Muscle layer of duodenum (tissue), 2 donors: ENCODE measurements around the gene SYNPR.

ENCODE experiments used
- H3K27ac ChIP-seq: one replicate; pipeline ENCODE4 v1.7.0; 2013; ENCODE audit warnings: mild to moderate bottlenecking, low read length
- H3K27me3 ChIP-seq: one replicate; pipeline ENCODE4 v1.7.0; 2013; ENCODE audit warnings: low read depth, mild to moderate bottlenecking, control low read depth, low read length
- H3K36me3 ChIP-seq, 2 donors: one replicate each; pipeline ENCODE4 v1.7.0; 2013; ENCODE audit warnings: low read length in 2 of 2, control low read depth in 1 of 2, mild to moderate bottlenecking in 1 of 2; ENCODE audit not compliant: insufficient read depth in 2 of 2, control insufficient read depth in 1 of 2
- H3K4me1 ChIP-seq, 2 donors: one replicate each; pipeline ENCODE4 v1.7.0; 2013; ENCODE audit warnings: low read length in 2 of 2, mild to moderate bottlenecking in 2 of 2, control low read depth in 1 of 2, moderate library complexity in 1 of 2; ENCODE audit not compliant: insufficient read depth in 2 of 2, control insufficient read depth in 1 of 2
- H3K4me3 ChIP-seq, 2 donors: one replicate each; pipeline ENCODE4 v1.7.0; 2013; ENCODE audit warnings: low read length in 2 of 2, low read depth in 1 of 2, mild to moderate bottlenecking in 1 of 2
- H3K9me3 ChIP-seq, 2 donors: one replicate each; pipeline ENCODE4 v1.7.0; 2013; ENCODE audit warnings: low read length in 2 of 2, control low read depth in 1 of 2, mild to moderate bottlenecking in 1 of 2; ENCODE audit not compliant: control insufficient read depth in 1 of 2
- donor health status: healthy.

Gene SYNPR

GRCh38 chr3:63441262-63441661 lies 163.2 kb downstream of the SYNPR start:
- H3K9me3 ChIP-seq = no peaks in the 10 kb centered on the region
- H3K27ac ChIP-seq = no peak overlapping the region
- no peak overlapping the region for H3K4me3 ChIP-seq
- H3K4me1 ChIP-seq = no peaks in the 10 kb centered on the region
- H3K36me3 ChIP-seq = no peaks in the 10 kb centered on the region
- H3K27me3 ChIP-seq = no peaks in the 10 kb centered on the region

- no peaks in the 10 kb centered on the region for H3K27me3 ChIP-seq
- H3K4me3 ChIP-seq = no peak overlapping the region
- no peaks in the 10 kb centered on the region for H3K36me3 ChIP-seq
- H3K9me3 ChIP-seq = no peaks in the 10 kb centered on the region
- no peak overlapping the region for H3K27ac ChIP-seq
- no peaks in the 10 kb centered on the region for H3K4me1 ChIP-seq
Observed at GRCh38 chr3:63442918-63443317, 164.8 kb downstream of the SYNPR start.

GRCh38 chr3:63450023-63450422 lies 171.9 kb downstream of the SYNPR start:
- Histone ChIP-seq H3K9me3 (no peaks in the 10 kb centered on the region), H3K4me1 (no peaks in the 10 kb centered on the region), H3K36me3 (no peaks in the 10 kb centered on the region), H3K27ac (no peak overlapping the region), H3K27me3 (no peaks in the 10 kb centered on the region), H3K4me3 (no peak overlapping the region)

GRCh38 chr3:63450634-63451363 lies 172.7 kb downstream of the SYNPR start:
- H3K36me3 ChIP-seq = no peaks in the 10 kb centered on the region
- H3K27me3 ChIP-seq = no peaks in the 10 kb centered on the region
- H3K4me3 ChIP-seq = no peak overlapping the region
- no peaks in the 10 kb centered on the region for H3K9me3 ChIP-seq
- H3K4me1 ChIP-seq = no peaks in the 10 kb centered on the region
- H3K27ac ChIP-seq = no peak overlapping the region

GRCh38 chr3:63456901-63457300 lies 178.8 kb downstream of the SYNPR start:
- Histone ChIP-seq H3K36me3 (no peaks in the 10 kb centered on the region), H3K4me1 (no peaks in the 10 kb centered on the region), H3K27ac (no peak overlapping the region), H3K27me3 (no peaks in the 10 kb centered on the region), H3K9me3 (peaks cover 0 to 4% of the 10 kb centered on the region in 2 donors), H3K4me3 (no peak overlapping the region)

- Histone ChIP-seq H3K4me3 (no peak overlapping the region), H3K36me3 (no peaks in the 10 kb centered on the region), H3K27me3 (no peaks in the 10 kb centered on the region), H3K4me1 (no peaks in the 10 kb centered on the region), H3K27ac (no peak overlapping the region), H3K9me3 (peaks cover 0 to 4% of the 10 kb centered on the region in 2 donors)
Observed at GRCh38 chr3:63458405-63458804, 180.3 kb downstream of the SYNPR start.

GRCh38 chr3:63462732-63463131 lies 184.6 kb downstream of the SYNPR start:
- Histone ChIP-seq H3K36me3 (no peaks in the 10 kb centered on the region), H3K4me1 (no peaks in the 10 kb centered on the region), H3K27ac (no peak overlapping the region), H3K27me3 (no peaks in the 10 kb centered on the region), H3K9me3 (peaks cover 0 to 4% of the 10 kb centered on the region in 2 donors), H3K4me3 (no peak overlapping the region)

- H3K4me3 ChIP-seq = no peak overlapping the region
- no peaks in the 10 kb centered on the region for H3K9me3 ChIP-seq
- no peaks in the 10 kb centered on the region for H3K27me3 ChIP-seq
- H3K4me1 ChIP-seq = no peaks in the 10 kb centered on the region
- no peaks in the 10 kb centered on the region for H3K36me3 ChIP-seq
- H3K27ac ChIP-seq = no peak overlapping the region
Observed at GRCh38 chr3:63467392-63467791, 189.3 kb downstream of the SYNPR start.

- no peaks in the 10 kb centered on the region for H3K9me3 ChIP-seq
- no peaks in the 10 kb centered on the region for H3K36me3 ChIP-seq
- no peak overlapping the region for H3K27ac ChIP-seq
- no peak overlapping the region for H3K4me3 ChIP-seq
- H3K27me3 ChIP-seq = no peaks in the 10 kb centered on the region
- H3K4me1 ChIP-seq = no peaks in the 10 kb centered on the region
Observed at GRCh38 chr3:63470745-63471144, 192.6 kb downstream of the SYNPR start.

- no peaks in the 10 kb centered on the region for H3K36me3 ChIP-seq
- no peak overlapping the region for H3K27ac ChIP-seq
Observed at GRCh38 chr3:63471781-63472180, 193.7 kb downstream of the SYNPR start.

GRCh38 chr3:63473641-63474166 lies 195.6 kb downstream of the SYNPR start:
- H3K27ac ChIP-seq = no peak overlapping the region
- H3K4me3 ChIP-seq = no peak overlapping the region
- H3K27me3 ChIP-seq = no peaks in the 10 kb centered on the region
- no peaks in the 10 kb centered on the region for H3K36me3 ChIP-seq
- no peaks in the 10 kb centered on the region for H3K4me1 ChIP-seq
- H3K9me3 ChIP-seq = no peaks in the 10 kb centered on the region

More at GRCh38 chr3:63471781-63472180, 193.7 kb downstream of the SYNPR start:
- H3K27me3 ChIP-seq = no peaks in the 10 kb centered on the region
- no peak overlapping the region for H3K4me3 ChIP-seq
- H3K9me3 ChIP-seq = no peaks in the 10 kb centered on the region
- no peaks in the 10 kb centered on the region for H3K4me1 ChIP-seq
